Measurements from ENCODE around the gene CCDC146. TPM values are rescaled to one million over a fixed set of nuclear protein-coding genes. Genes with fewer than 3 reads are reported as not detected.

Gene CCDC146
- total and polyA plus RNA-seq, 9 donors: 5.3 to 44.6 (median 14.0) TPM

- no peak overlapping the region for H3K4me3 ChIP-seq
- no peak for DNase-seq
- no peak overlapping the region for H3K27ac ChIP-seq
- WGBS, 3 donors: 76 to 89% (median 80%) methylated on average over 4 of the region's 4 CpGs
- H3K9me3 ChIP-seq: no peaks in the 10 kb centered on the region
- no peaks in the 10 kb centered on the region for H3K36me3 ChIP-seq
- TF ChIP-seq POLR2A (IDR thresholded peaks at IDR 0.05) (no peak), EP300 (IDR thresholded peaks at IDR 0.05) (no peak), CTCF (IDR thresholded peaks at IDR 0.05) (no peak)
- intact Hi-C loops (cut with DNase I): loop anchor here in 1 of 4 donors (10.0 kb wide), 1 partner anchor 55 kb away; no protein-coding TSS in a partner anchor
- H3K4me1 ChIP-seq (ENCODE audit: insufficient read depth): no peaks in the 10 kb centered on the region
- H3K27me3 ChIP-seq: no peaks in the 10 kb centered on the region
These were observed 197.7 kb downstream of the CCDC146 start for GRCh38 chr7:77320137-77320536.

- Histone ChIP-seq H3K4me1 (ENCODE audit: insufficient read depth) (no peaks in the 10 kb centered on the region), H3K27ac (no peak overlapping the region), H3K4me3 (no peak overlapping the region), H3K27me3 (no peaks in the 10 kb centered on the region), H3K36me3 (no peaks in the 10 kb centered on the region), H3K9me3 (no peaks in the 10 kb centered on the region)
- TF ChIP-seq CTCF (IDR thresholded peaks at IDR 0.05): no peak
- TF ChIP-seq EP300 (IDR thresholded peaks at IDR 0.05): no peak
- TF ChIP-seq POLR2A (IDR thresholded peaks at IDR 0.05): no peak
- 41 to 49% (median 45%) methylated on average over 2 of the region's 2 CpGs for WGBS, 3 donors
- no peak for DNase-seq
- intact Hi-C loops (cut with DNase I): loop anchor here in 1 of 4 donors (10.0 kb wide), 1 partner anchor 56 kb away; no protein-coding TSS in a partner anchor
These were observed 198.3 kb downstream of the CCDC146 start for GRCh38 chr7:77320714-77321113.

- no peaks in the 10 kb centered on the region for H3K9me3 ChIP-seq
- no peak overlapping the region for H3K4me3 ChIP-seq
- DNase-seq: no peak
- WGBS, 3 donors: 66 to 80% (median 76%) methylated on average over 2 of the region's 2 CpGs
- H3K27me3 ChIP-seq: no peaks in the 10 kb centered on the region
- intact Hi-C loops (cut with DNase I): loop anchor here in 1 of 4 donors (10.0 kb wide), 1 partner anchor 56 kb away; no protein-coding TSS in a partner anchor
- no peaks in the 10 kb centered on the region for H3K36me3 ChIP-seq
- TF ChIP-seq EP300 (IDR thresholded peaks at IDR 0.05): no peak
- TF ChIP-seq CTCF (IDR thresholded peaks at IDR 0.05): no peak
- no peak for TF ChIP-seq POLR2A (IDR thresholded peaks at IDR 0.05)
- no peaks in the 10 kb centered on the region for H3K4me1 ChIP-seq (ENCODE audit: insufficient read depth)
- no peak overlapping the region for H3K27ac ChIP-seq
These were observed 198.9 kb downstream of the CCDC146 start for GRCh38 chr7:77321300-77321699.

GRCh38 chr7:77326131-77326530 is 203.7 kb downstream of the CCDC146 start:
- H3K4me1 ChIP-seq (ENCODE audit: insufficient read depth): peaks cover 11% of the 10 kb centered on the region
- intact Hi-C loops (cut with DNase I): loop anchor here in 1 of 4 donors (10.0 kb wide), 1 partner anchor 61 kb away; no protein-coding TSS in a partner anchor
- no peaks in the 10 kb centered on the region for H3K27me3 ChIP-seq
- H3K36me3 ChIP-seq: no peaks in the 10 kb centered on the region
- H3K4me3 ChIP-seq: no peak overlapping the region
- DNase-seq: no peak
- no peaks in the 10 kb centered on the region for H3K9me3 ChIP-seq
- WGBS, 3 donors: 86 to 92% (median 87%) methylated on average over 3 of the region's 3 CpGs
- H3K27ac ChIP-seq: no peak overlapping the region
- no peak for TF ChIP-seq CTCF (IDR thresholded peaks at IDR 0.05)
- no peak for TF ChIP-seq POLR2A (IDR thresholded peaks at IDR 0.05)
- TF ChIP-seq EP300 (IDR thresholded peaks at IDR 0.05): no peak

All from ovary (tissue), 9 donors.